Measurements from ENCODE around the gene LIX1L. TPM values are rescaled to one million over a fixed set of nuclear protein-coding genes. Genes with fewer than 3 reads are reported as not detected.

Gene LIX1L
- total RNA-seq, 1 donor from 2014 or later = 4.5 TPM

DNA sequence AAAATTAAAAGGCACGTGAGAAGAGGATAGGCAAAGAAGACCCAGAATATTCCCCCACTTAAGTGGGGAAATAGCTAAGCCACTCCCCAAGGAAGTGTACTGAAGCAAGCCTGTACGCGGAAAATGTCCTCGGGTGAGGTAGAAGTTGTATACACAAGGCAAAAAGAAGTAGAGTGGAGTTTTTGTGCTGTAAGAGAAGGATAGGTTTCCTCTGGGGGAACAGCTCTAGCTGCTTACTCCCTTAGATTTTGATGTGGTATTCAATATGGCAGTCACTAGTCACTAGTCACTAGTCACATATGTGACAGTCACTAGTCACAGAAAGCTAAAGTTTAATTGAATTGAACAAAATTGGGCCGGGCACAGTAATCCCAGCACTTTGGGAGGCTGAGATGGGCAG is 31.0 kb upstream of the LIX1L start:
- H3K4me3 Mint-ChIP-seq (ENCODE audit: low read depth) = no peak overlapping the region
- peaks cover 12% of the 10 kb centered on the region for H3K36me3 Mint-ChIP-seq (ENCODE audit: insufficient read depth)
- TF ChIP-seq, protein P1, sequence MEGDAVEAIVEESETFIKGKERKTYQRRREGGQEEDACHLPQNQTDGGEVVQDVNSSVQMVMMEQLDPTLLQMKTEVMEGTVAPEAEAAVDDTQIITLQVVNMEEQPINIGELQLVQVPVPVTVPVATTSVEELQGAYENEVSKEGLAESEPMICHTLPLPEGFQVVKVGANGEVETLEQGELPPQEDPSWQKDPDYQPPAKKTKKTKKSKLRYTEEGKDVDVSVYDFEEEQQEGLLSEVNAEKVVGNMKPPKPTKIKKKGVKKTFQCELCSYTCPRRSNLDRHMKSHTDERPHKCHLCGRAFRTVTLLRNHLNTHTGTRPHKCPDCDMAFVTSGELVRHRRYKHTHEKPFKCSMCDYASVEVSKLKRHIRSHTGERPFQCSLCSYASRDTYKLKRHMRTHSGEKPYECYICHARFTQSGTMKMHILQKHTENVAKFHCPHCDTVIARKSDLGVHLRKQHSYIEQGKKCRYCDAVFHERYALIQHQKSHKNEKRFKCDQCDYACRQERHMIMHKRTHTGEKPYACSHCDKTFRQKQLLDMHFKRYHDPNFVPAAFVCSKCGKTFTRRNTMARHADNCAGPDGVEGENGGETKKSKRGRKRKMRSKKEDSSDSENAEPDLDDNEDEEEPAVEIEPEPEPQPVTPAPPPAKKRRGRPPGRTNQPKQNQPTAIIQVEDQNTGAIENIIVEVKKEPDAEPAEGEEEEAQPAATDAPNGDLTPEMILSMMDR (IDR thresholded peaks at IDR 0.05; ENCODE audit: unreplicated experiment) = no peak

DNA sequence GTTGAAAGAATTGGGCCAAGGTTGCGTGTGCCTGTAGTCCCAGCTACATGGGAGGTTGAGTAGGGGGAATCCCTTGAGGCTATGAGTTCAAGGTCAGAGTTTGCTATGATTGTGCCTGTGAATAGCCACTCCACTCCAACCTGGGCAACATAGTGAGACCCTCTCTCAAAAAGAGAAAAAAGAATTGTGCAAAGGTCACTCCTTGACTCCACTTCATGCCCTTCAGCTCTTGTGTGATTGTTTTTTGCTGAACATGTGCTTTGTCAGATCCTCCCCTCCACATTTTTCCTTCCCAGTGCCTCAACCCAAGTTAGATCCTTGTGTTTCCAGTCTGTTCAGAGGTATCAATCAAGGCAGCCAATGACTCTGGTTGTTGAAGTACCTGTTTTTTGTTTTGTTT is 30.1 kb upstream of the LIX1L start:
- TF ChIP-seq, protein P1 (IDR thresholded peaks at IDR 0.05; ENCODE audit: unreplicated experiment) = no peak
- Mint-ChIP-seq H3K9me3 (ENCODE audit: low read depth) (no peaks in the 10 kb centered on the region), H3K4me3 (ENCODE audit: low read depth) (no peak overlapping the region), H3K27me3 (no peaks in the 10 kb centered on the region), H3K36me3 (ENCODE audit: insufficient read depth) (peaks cover 6% of the 10 kb centered on the region), H3K27ac (no peak overlapping the region), H3K4me1 (ENCODE audit: low read depth) (peaks cover 12% of the 10 kb centered on the region)
- DNase-seq (ENCODE audit: low spot score, unreplicated experiment) = no peak

More for the DNA sequence above, 31.0 kb upstream of the LIX1L start:
- H3K4me1 Mint-ChIP-seq (ENCODE audit: low read depth) = peaks cover 13% of the 10 kb centered on the region
- H3K27ac Mint-ChIP-seq = no peak overlapping the region
- no peaks in the 10 kb centered on the region for H3K27me3 Mint-ChIP-seq
- H3K9me3 Mint-ChIP-seq (ENCODE audit: low read depth) = no peaks in the 10 kb centered on the region
- no peak for DNase-seq (ENCODE audit: low spot score, unreplicated experiment)

DNA sequence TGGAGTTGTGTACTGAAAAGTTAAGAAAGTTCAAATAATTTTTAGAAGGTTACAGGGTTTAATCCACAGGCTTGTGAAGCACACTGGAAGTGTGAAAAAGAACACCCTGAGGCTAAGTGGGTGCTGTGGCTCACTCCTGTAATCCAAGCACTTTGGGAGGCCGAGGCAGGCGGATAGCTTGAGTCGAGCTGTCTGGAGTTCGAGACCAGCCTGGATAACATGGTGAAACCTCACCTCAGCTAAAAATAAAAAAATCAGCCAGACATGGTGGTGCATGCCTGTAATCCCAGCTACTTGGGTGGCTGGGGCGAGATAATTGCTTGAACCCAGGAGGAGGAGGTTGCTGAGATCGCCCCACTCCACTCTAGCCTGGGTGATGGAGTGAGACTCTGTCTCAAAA is 28.7 kb upstream of the LIX1L start:
- H3K36me3 Mint-ChIP-seq (ENCODE audit: insufficient read depth) = no peaks in the 10 kb centered on the region
- no peaks in the 10 kb centered on the region for H3K9me3 Mint-ChIP-seq (ENCODE audit: low read depth)
- no peaks in the 10 kb centered on the region for H3K27me3 Mint-ChIP-seq
- H3K27ac Mint-ChIP-seq = no peak overlapping the region
- TF ChIP-seq, protein P1 (IDR thresholded peaks at IDR 0.05; ENCODE audit: unreplicated experiment) = no peak
- DNase-seq (ENCODE audit: low spot score, unreplicated experiment) = no peak
- H3K4me1 Mint-ChIP-seq (ENCODE audit: low read depth) = peaks cover 12% of the 10 kb centered on the region
- no peak overlapping the region for H3K4me3 Mint-ChIP-seq (ENCODE audit: low read depth)

DNA sequence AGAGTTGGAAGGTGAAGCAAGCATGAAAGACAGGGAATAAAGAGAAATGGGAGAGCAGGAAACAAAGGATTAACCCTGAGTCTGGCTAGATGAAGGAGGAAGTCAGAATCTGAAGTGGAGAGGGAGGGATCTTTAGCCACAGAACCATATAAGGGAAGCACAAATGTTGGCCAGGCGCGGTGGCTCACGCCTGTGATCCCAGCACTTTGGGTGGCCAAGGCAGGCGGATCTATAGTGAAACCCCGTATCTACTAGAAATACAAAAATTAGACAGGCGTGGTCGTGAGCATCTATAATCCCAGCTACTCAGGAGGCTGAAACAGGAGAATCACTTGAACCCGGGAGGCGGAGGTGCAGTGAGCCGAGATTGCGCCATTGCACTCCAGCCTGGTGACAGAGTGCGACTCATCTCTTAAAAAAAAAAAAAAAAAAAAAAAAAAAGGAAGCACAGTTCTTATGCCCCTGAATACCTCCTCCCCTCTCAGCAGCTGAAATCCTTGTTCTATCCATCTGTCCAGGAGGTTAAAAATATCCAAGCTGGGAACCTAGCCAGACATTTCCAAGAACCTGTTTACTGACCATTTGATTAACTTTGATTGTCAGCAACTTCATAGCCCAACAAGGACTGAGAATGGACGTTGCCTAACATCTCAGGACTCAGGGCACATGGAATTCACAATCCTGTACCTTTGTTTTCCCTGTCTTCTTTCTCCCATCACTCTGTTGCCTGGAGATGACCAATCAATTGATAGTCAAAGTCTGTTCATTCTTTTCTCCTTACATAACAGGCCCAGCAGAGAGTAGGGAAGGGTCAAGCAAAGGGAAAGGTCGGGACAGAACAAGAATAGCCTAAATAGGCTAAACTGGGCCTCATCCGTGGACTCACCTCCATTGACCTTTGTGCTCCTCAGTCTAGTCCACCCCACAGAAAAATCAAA is 28.0 kb upstream of the LIX1L start:
- Mint-ChIP-seq H3K27me3 (no peaks in the 10 kb centered on the region), H3K4me3 (ENCODE audit: low read depth) (no peak overlapping the region), H3K4me1 (ENCODE audit: low read depth) (peaks cover 12% of the 10 kb centered on the region), H3K9me3 (ENCODE audit: low read depth) (no peaks in the 10 kb centered on the region), H3K27ac (no peak overlapping the region), H3K36me3 (ENCODE audit: insufficient read depth) (no peaks in the 10 kb centered on the region)
- TF ChIP-seq, protein P1 (IDR thresholded peaks at IDR 0.05; ENCODE audit: unreplicated experiment) = no peak
- DNase-seq (ENCODE audit: low spot score, unreplicated experiment) = no peak

DNA sequence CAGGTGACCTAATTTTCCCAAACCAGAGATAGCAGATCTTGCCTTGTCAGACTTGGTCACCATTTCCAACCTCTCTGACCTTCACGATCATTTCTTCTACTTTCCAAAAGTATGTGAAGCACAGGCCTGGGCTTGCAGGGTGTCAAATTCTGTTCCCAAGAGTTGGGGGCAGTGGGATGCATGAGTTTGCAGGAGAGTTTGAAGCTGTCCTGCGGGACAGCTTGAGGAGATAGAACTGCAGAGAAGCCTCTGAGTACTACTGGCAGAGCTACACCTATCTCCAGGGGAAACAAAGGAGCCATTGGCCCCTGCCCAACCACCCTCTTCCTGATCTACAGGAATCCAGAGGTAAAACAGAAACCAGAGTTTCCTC is 27.3 kb upstream of the LIX1L start:
- Mint-ChIP-seq H3K4me1 (ENCODE audit: low read depth) (peaks cover 9% of the 10 kb centered on the region), H3K9me3 (ENCODE audit: low read depth) (no peaks in the 10 kb centered on the region), H3K27ac (no peak overlapping the region), H3K27me3 (no peaks in the 10 kb centered on the region), H3K36me3 (ENCODE audit: insufficient read depth) (no peaks in the 10 kb centered on the region), H3K4me3 (ENCODE audit: low read depth) (no peak overlapping the region)
- TF ChIP-seq, protein P1 (IDR thresholded peaks at IDR 0.05; ENCODE audit: unreplicated experiment) = no peak
- DNase-seq (ENCODE audit: low spot score, unreplicated experiment) = no peak

Measured in progenitor cell of endocrine pancreas (in vitro differentiated cells).